Stomach smooth muscle (tissue), 2 donors: ENCODE measurements around the gene AJAP1.

Experiments
- H3K27ac ChIP-seq: one replicate; pipeline ENCODE4 v1.7.0; 2013; ENCODE audit warnings: mild to moderate bottlenecking, low read length, inconsistent platforms
- H3K27me3 ChIP-seq, 2 donors: one replicate each; pipeline ENCODE4 v1.7.0; 2013; ENCODE audit warnings: low read length in 2 of 2; ENCODE audit not compliant: insufficient read depth in 2 of 2, control insufficient read depth in 1 of 2
- H3K36me3 ChIP-seq, 2 donors: one replicate each; pipeline ENCODE4 v1.7.0; 2013; ENCODE audit warnings: low read length in 2 of 2; ENCODE audit not compliant: control insufficient read depth in 2 of 2, insufficient read depth in 2 of 2
- H3K4me1 ChIP-seq: one replicate; pipeline ENCODE4 v1.7.0; 2013; ENCODE audit warnings: low read length; ENCODE audit not compliant: control insufficient read depth, insufficient read depth
- H3K4me3 ChIP-seq, 2 donors: one replicate each; pipeline ENCODE4 v1.7.0; 2013; ENCODE audit warnings: low read length in 2 of 2
- H3K9ac ChIP-seq, 2 donors: one replicate each; pipeline ENCODE4 v1.7.0; 2013; ENCODE audit warnings: low read length in 2 of 2, mild to moderate bottlenecking in 1 of 2
- H3K9me3 ChIP-seq, 2 donors: one replicate each; pipeline ENCODE4 v1.7.0; 2013; ENCODE audit warnings: low read length in 2 of 2; ENCODE audit not compliant: control insufficient read depth in 2 of 2
- donor health status: healthy.
- donor health status: Pancreatic carcinoma.

The AJAP1 gene

DNA sequence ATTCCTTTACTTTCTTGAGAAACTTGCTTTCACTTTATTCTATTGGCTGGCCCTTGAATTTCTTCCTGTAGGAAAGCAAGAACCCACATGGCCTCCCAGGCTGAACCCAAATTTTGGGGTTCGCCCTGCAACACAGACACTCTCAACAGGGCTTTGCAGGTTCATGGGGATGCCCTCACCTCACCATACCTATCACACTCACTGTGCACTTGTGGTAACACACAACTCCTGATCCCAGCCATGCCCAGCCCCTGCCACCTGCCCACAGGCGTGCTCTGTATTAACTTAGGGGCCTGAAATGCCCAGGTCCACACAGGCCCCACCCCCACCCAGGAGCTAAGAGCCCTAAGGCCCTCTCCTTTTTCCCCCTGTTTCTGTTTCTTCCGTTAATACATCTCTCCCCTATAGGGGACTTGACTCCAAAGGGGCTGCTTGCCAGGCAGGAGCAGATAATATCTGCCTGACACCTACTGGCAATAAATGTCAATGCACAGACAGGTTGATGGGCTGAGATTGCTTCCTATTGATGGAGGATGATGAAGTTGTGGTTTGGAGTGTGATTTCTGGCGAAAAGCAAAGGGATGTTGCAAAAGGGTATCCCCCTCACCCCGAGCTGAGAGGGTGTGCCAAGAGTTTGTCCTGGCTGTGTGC, 171.5 kb downstream of the AJAP1 start:
- Histone ChIP-seq H3K9ac (no peak overlapping the region), H3K36me3 (no peaks in the 10 kb centered on the region), H3K4me1 (no peaks in the 10 kb centered on the region), H3K27ac (no peak overlapping the region), H3K4me3 (no peak overlapping the region), H3K27me3 (peaks cover 0 to 5% of the 10 kb centered on the region in 2 donors), H3K9me3 (peaks cover 0 to 4% of the 10 kb centered on the region in 2 donors)

- no peak overlapping the region for H3K27ac ChIP-seq
- no peaks in the 10 kb centered on the region for H3K36me3 ChIP-seq
- H3K4me3 ChIP-seq, result no peak overlapping the region
- no peaks in the 10 kb centered on the region for H3K9me3 ChIP-seq
- H3K27me3 ChIP-seq, result peaks cover 0 to 2% of the 10 kb centered on the region in 2 donors
- no peaks in the 10 kb centered on the region for H3K4me1 ChIP-seq
- no peak overlapping the region for H3K9ac ChIP-seq
Measured at GRCh38 chr1:4830707-4831106, 176.3 kb downstream of the AJAP1 start.

DNA sequence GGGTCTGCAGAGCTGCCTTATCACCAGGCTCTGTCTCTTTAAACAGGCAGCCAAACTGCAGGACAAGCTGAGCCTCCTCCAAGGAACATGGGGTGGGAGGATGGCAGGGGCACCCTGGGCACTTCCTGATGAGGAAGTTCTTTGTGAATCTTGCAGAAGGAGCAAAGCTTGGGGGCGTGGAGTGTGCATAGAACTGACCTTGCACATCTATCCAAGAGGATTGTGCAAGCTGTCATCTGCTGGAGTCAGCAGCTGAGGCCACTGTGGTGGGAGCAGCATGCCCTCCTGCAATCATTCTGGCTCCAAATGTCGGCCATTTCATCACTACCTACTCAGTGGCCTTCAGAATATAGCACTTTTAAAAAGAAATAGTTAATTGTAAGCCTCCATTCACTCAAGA, 182.2 kb downstream of the AJAP1 start:
- Histone ChIP-seq H3K4me3 (no peak overlapping the region), H3K27ac (no peak overlapping the region), H3K4me1 (no peaks in the 10 kb centered on the region), H3K36me3 (no peaks in the 10 kb centered on the region), H3K27me3 (no peaks in the 10 kb centered on the region), H3K9me3 (peaks cover 0 to 2% of the 10 kb centered on the region in 2 donors), H3K9ac (no peak overlapping the region)

- Histone ChIP-seq H3K9me3 (peaks cover 0 to 2% of the 10 kb centered on the region in 2 donors), H3K9ac (no peak overlapping the region), H3K4me1 (no peaks in the 10 kb centered on the region), H3K27ac (no peak overlapping the region), H3K27me3 (no peaks in the 10 kb centered on the region), H3K4me3 (no peak overlapping the region), H3K36me3 (no peaks in the 10 kb centered on the region)
Measured at GRCh38 chr1:4837031-4837600, 182.7 kb downstream of the AJAP1 start.

DNA sequence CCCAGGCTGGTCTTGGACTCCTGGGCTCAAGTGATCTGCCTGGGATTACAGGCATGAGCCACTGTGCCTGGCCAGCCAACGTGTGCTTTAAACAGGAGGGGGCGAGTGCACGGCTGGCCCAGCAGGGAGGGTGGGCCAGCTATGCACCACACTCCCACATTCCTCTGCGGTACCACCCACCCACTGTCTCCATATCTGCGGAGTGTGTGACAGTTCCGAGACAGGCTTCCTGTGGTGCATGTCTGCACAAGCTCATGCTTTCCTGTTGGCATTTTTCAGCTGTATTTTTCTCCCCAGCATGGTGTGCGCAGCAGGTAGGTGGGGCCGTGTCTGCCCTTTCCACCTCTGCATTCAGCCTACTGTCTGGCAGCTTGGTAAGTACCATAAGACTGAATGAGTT, 183.3 kb downstream of the AJAP1 start:
- no peak overlapping the region for H3K9ac ChIP-seq
- no peaks in the 10 kb centered on the region for H3K36me3 ChIP-seq
- H3K27me3 ChIP-seq, result no peaks in the 10 kb centered on the region
- H3K27ac ChIP-seq, result no peak overlapping the region
- no peak overlapping the region for H3K4me3 ChIP-seq
- peaks cover 0 to 2% of the 10 kb centered on the region in 2 donors for H3K9me3 ChIP-seq
- H3K4me1 ChIP-seq, result no peaks in the 10 kb centered on the region

DNA sequence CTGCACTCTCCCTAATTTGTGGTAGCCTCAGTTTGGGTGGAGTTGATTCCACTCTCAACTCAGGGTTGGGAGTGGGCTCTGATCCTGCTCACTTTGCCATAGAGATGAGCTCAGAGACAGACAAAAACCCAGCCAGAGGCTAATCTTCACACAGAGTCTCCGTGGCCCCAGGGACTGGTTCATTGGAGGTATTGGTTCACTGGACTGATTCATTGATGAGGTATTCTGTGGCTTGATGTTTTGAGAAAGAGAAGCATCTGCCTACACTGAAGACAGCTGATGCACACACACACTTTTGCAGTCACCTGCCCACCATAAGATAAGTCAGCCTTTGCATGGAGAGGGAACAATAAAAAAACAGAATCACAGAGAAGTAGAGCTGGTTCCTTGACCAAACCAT, 183.8 kb downstream of the AJAP1 start:
- Histone ChIP-seq H3K27me3 (no peaks in the 10 kb centered on the region), H3K9ac (no peak overlapping the region), H3K4me1 (no peaks in the 10 kb centered on the region), H3K36me3 (no peaks in the 10 kb centered on the region), H3K9me3 (peaks cover 0 to 2% of the 10 kb centered on the region in 2 donors), H3K4me3 (no peak overlapping the region), H3K27ac (no peak overlapping the region)
